SK-N-MC (cell line): ENCODE measurements around the gene WNT5B.

Source experiments
- EZH2 ChIP-seq: fragments of 200-600 bp; sonication (generic); IDR thresholded peaks from one replicate; pipeline ENCODE4 v1.6.1; 2017; ENCODE audit warnings: antibody characterized with exemption
- FOXP2 ChIP-seq: optimal IDR thresholded peaks from 2 replicates; pipeline ENCODE3; 2011; ENCODE audit warnings: mild to moderate bottlenecking, moderate library complexity; ENCODE audit not compliant: insufficient read depth; ENCODE audit errors: extremely low read length, control extremely low read depth
- POLR2AphosphoS5 ChIP-seq: IDR thresholded peaks from 2 replicates; pipeline ENCODE4 v1.6.1; 2012; ENCODE audit warnings: mild to moderate bottlenecking, low read depth, low read length, borderline replicate concordance

- TF ChIP-seq POLR2AphosphoS5 (no peak), EZH2 (no peak), FOXP2 (no peak)
Measured at GRCh38 chr12:1660304-1661187, 31.5 kb downstream of the WNT5B start.
